ENCODE data around the gene ARHGAP33. TPM values are rescaled to one million over a fixed set of nuclear protein-coding genes. Genes with fewer than 3 reads are reported as not detected.

The ARHGAP33 gene
- total RNA-seq, 1 experiment from 2014 or later, result 19.5 TPM

- peaks cover 3% of the 10 kb centered on the region for H4K20me1 ChIP-seq (ENCODE audit: control insufficient read depth, insufficient read depth, insufficient read length)
- H3K79me1 ChIP-seq (ENCODE audit: insufficient read depth, low read depth, low read length, poor library complexity, severe bottlenecking), result no peaks in the 10 kb centered on the region
- no peak overlapping the region for H4K91ac ChIP-seq (ENCODE audit: insufficient read length, low read depth, low read length)
- Mint-ChIP-seq H3K9me3 (no peaks in the 10 kb centered on the region; a peak in 1 of 5 replicates), H3K36me3 (ENCODE audit: insufficient read depth in 1 of 3, low read depth in 3 of 3) (peaks cover 0 to 5% (median 0%) of the 10 kb centered on the region in 3 experiments; a peak in 2 of 7 replicates), H3K4me1 (peaks cover 17 to 30% of the 10 kb centered on the region in 2 experiments), H3K27me3 (ENCODE audit: low read depth) (no peaks in the 10 kb centered on the region), H3K27ac (no peak overlapping the region), H3K4me3 (no peak overlapping the region)
- H2BK120ac ChIP-seq (ENCODE audit: low read depth, low read length, poor library complexity, severe bottlenecking), result no peak overlapping the region
- H3K18ac ChIP-seq (ENCODE audit: insufficient read length, low read depth, low read length), result no peak overlapping the region
- no peak overlapping the region for H3K27ac ChIP-seq (ENCODE audit: insufficient read length, low read depth, low read length)
- no peak overlapping the region for H2BK12ac ChIP-seq (ENCODE audit: insufficient read length, low read depth, low read length)
- no peak overlapping the region for H2AK5ac ChIP-seq (ENCODE audit: insufficient read length, low read length)
- H3K23ac ChIP-seq (ENCODE audit: insufficient read length, low read depth, low read length), result no peak overlapping the region
- no peak overlapping the region for H3K9ac ChIP-seq (ENCODE audit: extremely low read depth, insufficient read length, low read length)
- H3K4ac ChIP-seq (ENCODE audit: low read depth, low read length), result no peak overlapping the region
- no peaks in the 10 kb centered on the region for H3K4me1 ChIP-seq (ENCODE audit: insufficient read depth, low read length)
- H3K4me2 ChIP-seq (ENCODE audit: insufficient read depth, insufficient read length, low read length), result no peak overlapping the region
- WGBS (ENCODE audit: extremely low coverage, insufficient read length, low lambda C conversion rate), result no CpG with 5 or more reads among the region's 15 CpGs
- no peak overlapping the region for H3K56ac ChIP-seq (ENCODE audit: insufficient read length, low read depth, low read length)
- no peak overlapping the region for H2AFZ ChIP-seq (ENCODE audit: low read length)
- DNase-seq, result no peak
- peaks cover 7% of the 10 kb centered on the region for H3K23me2 ChIP-seq (ENCODE audit: insufficient read length, low read depth, low read length, poor library complexity, severe bottlenecking)
- H3K79me2 ChIP-seq (ENCODE audit: insufficient read depth, low read length), result no peaks in the 10 kb centered on the region
- H2BK15ac ChIP-seq (ENCODE audit: low read depth, low read length), result no peak overlapping the region
- no peak overlapping the region for H4K5ac ChIP-seq (ENCODE audit: insufficient read length, low read depth, low read length)
- H2BK20ac ChIP-seq (ENCODE audit: low read depth, low read length, poor library complexity, severe bottlenecking), result no peak overlapping the region
- no peak overlapping the region for H4K8ac ChIP-seq (replicated peaks; ENCODE audit: insufficient read length, low read depth, low read length)
- H3T11ph ChIP-seq (ENCODE audit: low read length), result no peak overlapping the region
- TF ChIP-seq CTCF (conservative IDR thresholded peaks at IDR 0.05), result no peak
- H3K9me3 ChIP-seq (ENCODE audit: control insufficient read depth, low read depth, low read length), result no peaks in the 10 kb centered on the region
- no peak overlapping the region for H3K14ac ChIP-seq (ENCODE audit: insufficient read depth, low read length)
- H3K27me3 ChIP-seq (ENCODE audit: insufficient read depth, low read length), result no peaks in the 10 kb centered on the region
- H2BK5ac ChIP-seq (ENCODE audit: insufficient read length, low read length), result no peak overlapping the region
Measured at GRCh38 chr19:35787227-35787799, 11.9 kb downstream of the ARHGAP33 start.

Data from H9 (cell line).